DMS 273 treated with DMSO at 0.1 percent for 48 hours (cell line): ENCODE data around the gene MAST4.
A peak's percentile ranks its signal among the peaks of the same experiment; 100 is the strongest.

ENCODE experiments used
- DNase-seq: peaks from one replicate; lab custom pipeline; 2025; lab: John Stamatoyannopoulos, UW

MAST4 gene

DNA sequence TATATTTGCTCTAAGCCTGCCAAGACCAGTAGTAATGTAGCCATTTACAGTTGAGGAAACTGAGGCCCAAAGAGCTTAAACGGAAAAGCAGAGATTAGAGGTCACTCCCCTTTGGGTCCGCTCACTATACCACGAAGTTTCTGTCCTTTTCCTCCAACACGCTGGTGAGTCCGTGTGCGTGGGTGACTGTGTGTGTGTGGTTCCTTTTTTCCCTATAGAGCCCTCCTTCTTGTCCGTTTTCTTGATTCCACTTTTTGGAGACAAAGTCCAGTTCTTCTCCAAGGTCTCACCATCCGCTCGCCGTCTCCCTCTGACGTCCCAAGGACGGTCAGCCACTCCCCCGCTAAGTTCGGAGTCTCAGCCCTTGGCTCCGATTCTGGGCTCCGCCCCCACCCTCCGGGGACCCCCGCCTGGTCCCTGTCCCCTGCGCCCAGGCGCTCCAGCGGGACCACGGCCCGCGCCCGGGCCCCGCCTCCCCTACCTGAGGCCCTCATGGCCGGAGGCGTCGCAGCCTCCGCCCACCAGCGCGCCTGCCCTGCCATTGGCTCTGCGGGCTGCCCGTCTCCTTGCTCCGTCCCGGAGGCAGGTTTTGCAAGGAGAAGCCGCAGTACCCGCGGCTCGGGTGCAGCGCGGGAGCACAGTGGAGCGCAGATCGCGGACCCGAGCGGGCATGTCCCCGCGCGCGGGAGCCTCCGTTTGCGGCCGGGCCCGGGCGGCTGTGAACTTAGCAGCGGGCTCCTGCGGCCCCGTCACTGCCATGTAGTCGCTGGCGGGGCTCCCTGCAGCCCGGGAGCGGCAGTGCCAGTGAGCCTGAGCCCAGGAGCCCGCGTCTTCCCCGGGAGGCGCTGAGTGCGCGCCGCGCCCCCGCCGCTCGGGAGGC, at the start of gene MAST4:
MAST4 (plus strand) TSS at position 638 of the 880 bp plus-strand sequence. CDS start 263 bp downstream, outside the sequence.
- DNase-seq: peak; percentile 66

GRCh38 chr5:66546541-66546940, 49.7 kb upstream of the MAST4 start:
- DNase-seq: no peak

GRCh38 chr5:66551338-66551737, 44.9 kb upstream of the MAST4 start:
- DNase-seq: no peak

DNA sequence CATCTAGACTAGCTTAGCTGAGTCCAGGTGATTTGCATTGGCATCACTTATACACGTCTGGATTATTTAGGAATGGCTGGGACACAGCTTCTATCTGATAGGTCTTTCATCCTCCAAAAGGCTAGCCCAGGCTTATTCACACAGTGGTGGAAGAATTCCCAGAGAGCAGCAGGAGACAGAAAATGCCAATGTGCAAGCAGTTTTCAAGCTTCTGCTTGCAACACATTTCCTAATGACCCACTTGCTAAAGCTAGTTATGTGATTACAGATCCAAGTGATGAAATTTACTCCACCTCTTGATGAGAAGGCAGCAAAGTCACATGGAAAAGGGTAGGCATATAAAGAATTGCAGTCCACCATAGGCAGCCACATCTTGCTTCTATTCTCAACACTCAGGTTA, 44.2 kb upstream of the MAST4 start:
- DNase-seq: no peak

DNA sequence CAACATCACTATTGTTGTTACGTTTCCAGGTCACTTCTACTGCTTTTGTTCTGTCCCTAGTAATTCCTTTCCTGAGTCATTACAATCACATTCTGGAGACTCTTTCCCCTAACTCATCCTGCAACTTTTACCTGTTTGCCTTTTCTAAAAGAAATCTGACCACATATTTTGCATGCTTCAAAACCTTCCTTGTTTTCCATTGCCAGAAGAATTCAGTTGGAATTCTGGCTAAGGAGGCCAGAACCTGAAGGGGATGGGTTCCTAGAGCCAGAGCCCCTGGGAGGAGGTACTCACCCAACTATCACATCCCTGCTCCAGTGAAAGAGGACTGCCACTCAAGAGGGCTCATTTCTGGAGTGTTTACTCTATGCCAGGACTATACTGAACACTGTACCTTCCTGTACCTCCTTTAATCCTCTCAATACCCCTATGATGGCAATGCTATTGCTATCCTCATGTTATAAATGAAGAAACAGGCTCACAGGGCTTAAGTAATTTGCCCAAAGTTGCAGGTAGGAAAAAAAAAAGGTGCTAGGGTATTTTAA, 42.8 kb upstream of the MAST4 start:
- DNase-seq: no peak

DNA sequence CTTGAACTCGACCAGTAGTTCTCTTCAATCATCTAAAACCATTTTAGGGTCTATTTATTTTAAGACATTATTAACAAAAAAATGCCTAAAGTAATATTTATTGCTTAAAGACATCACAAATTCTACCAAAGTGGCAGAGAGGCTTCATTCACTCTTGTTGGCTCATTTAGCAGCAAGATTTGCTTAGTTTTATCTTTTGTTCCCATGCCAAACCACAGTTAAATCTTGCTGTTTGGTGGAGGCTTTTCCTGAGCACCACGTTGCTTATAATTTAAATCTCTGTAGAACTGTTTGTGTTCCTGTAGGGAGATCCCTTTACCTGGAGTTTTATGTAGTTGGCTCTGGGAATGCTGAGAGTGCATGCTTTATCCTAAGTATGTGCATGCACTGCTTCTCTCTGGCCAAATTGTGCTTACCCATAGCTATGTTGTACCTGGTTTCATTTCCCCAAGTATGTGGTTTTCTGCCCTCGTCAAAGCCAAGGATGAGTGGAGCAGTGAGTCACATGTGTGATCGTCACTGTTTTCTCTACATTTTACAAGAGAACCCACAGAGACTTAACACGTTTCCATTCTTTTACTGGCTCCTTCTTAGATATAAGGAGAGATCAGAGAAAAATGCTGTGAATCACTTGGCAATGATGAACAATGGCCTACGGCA, 42.1 kb upstream of the MAST4 start:
- DNase-seq: no peak

DNA sequence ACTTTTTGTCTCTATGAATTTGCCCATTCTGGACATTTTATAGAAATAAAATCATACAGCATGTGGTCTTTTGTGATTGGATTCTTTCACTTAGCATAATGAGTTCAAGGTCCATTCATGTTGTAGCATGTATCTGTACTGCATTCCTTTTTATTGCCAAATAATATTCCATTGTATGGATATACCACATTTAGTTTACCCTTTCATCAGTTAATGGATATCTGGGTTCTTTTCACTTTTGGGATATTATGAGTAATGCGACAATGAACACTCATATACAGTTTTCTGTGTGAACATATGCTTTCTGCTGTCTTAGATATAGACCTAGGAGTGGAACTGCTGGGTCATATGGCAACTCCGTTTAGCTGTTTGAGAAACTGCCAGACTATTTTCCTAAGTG, 41.3 kb upstream of the MAST4 start:
- no peak for DNase-seq

GRCh38 chr5:66558560-66558959, 37.6 kb upstream of the MAST4 start:
- DNase-seq: no peak

GRCh38 chr5:66560371-66560770, 35.8 kb upstream of the MAST4 start:
- DNase-seq: peak; percentile 14

- DNase-seq: no peak
Observed at GRCh38 chr5:66561256-66561990, 34.8 kb upstream of the MAST4 start.

DNA sequence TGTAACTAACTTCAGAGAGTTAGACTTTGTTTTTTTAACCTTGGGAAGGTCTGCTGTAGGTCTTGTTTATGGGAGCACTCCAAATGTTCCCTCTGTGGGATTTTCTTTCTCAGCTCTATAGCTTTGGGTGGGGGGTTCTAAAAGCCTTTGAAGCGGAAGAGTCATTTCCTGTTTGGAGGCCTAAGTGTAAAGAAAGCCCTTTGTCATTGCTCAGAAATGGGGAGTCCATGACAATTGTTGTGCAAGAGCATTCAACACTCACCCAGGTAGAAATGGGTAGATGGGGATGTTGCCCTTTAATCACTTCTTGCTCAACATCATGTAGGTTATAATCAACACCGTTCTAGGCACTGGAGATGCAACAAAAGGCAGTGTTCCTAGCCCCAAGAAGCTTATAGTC, 30.3 kb upstream of the MAST4 start:
- no peak for DNase-seq

DNA sequence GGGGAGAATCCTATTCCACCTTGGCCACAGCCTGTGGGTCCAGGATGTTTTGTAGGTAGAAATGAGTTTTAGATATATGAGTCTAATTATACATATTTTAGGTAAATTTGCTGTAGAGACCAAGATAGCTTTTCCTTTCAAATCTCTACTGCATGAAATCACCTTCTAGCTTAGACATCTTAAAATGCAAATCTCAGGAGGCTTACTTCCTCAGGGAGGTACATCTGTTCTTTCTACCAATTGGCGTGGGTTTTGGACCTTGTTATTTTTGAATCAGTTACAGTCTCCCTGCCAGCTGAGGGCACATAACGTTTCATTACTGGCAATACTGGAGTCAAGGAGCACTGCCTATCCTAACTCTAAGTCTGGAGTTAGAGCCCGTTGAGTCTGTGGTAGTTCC, 28.7 kb upstream of the MAST4 start:
- no peak for DNase-seq

- no peak for DNase-seq
Observed at GRCh38 chr5:66570201-66570600, 26.0 kb upstream of the MAST4 start.

GRCh38 chr5:66573733-66574132, 22.5 kb upstream of the MAST4 start:
- no peak for DNase-seq

DNA sequence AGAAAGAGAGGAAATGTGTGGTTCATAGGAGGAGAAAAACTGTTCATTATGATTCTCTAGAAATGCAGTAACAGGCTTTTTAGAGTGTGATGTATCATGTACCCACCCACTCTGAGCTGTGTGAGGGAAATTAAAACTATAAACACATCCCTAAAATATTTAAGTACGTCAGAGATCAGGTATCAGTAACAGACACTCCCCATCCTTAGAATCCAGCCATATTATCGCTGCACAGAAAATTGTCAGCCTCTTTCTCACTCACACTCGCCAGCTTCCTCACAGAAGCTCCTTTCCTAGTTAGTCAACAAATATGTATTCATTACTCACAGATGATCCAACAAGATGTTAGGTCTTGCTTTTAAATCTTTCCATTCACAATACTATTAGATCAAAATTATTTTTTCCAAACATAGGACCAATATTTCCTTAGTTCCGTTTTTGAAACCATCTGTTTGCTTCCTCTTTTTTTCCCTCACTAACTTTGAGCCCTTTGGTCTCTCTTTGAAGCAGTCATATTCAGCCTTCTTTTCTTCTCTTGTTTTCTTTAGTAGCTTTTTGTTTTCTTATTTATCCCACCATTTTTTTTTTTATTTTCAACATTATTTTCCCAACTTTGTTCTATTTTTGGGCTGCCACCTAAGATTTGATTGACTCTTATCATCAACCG, 13.6 kb upstream of the MAST4 start:
- no peak for DNase-seq

GRCh38 chr5:66585291-66585690, 10.9 kb upstream of the MAST4 start:
- DNase-seq: no peak

DNA sequence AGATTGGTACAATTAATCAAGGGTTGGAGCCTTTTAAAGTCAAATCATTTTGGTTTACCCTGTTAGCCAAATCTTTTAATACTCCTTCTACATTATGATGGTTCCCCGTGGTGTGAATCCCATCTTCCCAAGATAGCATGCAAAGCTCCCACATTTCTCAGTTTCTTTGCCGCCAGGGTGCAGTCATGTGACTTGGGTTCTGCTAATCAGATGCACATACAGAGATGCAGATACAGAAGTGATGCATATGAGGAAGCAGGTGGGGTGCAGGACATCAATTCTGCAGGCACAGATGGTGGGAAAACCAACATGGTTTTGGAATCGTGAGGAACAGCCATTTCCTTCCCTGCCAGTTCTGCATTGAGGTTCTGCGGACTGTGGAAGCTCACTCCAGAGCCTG, 8.4 kb upstream of the MAST4 start:
- no peak for DNase-seq

DNA sequence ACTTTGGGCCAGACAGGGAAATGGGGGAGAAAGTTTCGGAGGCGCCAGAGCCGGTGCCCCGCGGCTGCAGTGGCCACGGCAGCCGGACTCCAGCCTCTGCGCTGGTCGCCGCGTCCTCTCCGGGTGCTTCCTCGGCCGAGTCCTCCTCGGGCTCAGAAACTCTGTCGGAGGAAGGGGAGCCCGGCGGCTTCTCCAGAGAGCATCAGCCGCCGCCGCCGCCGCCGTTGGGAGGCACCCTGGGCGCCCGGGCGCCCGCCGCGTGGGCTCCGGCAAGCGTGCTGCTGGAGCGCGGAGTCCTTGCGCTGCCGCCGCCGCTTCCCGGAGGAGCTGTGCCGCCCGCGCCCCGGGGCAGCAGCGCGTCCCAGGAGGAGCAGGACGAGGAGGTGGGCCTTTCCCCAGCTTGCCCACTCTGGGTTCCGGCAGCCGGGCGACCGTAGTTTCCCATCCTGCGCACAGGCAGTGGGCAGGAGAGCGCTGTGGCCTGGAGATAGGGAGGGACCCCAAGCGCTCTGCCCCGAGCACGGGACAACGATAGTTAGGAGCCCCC, 516 bp downstream of the MAST4 start:
- no peak for DNase-seq

- no peak for DNase-seq
Observed at GRCh38 chr5:66597183-66597757, 1.1 kb downstream of the MAST4 start.

DNA sequence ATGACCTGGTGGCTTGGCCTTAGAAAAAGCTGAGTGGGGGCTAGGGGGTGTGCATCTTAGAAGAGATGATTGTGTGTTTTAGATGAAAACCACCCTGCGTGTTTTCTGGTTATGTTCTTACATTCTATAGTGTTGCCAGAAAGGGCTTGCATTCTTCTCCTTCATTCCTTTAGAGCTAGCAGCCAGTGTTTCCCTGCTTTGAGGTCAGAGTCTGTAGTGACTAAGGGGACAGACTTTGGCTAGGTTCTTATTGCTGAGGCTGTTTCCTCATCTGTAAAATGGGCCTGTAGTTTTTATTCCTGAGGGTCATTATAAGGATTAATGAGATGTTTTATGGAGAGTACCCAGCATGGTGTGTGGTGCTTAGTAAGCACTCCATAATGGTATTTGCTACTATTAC, 6.4 kb downstream of the MAST4 start:
- no peak for DNase-seq

DNA sequence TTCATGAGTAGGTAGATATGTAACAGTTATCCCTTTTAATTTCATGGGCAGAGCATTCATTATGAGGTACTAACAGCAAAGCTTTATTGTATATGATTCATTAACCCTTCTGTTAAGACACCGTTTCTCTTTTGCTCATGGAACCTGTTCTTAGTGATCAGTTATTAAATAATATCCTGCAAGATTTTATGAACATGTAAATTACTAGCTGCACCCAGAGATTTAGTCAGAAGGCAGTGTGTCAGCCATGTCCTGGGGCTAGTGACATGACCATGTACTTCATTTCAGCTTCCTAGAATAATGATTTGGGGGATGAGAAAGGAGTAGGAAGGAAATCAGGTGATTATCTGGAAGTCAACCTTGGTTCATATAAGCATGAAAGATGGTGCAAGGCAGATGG, 7.0 kb downstream of the MAST4 start:
- DNase-seq: no peak
